Stomach (tissue), 4 donors: ENCODE data around the gene SCYGR4.

Source experiments
- POLR2A ChIP-seq, 4 donors: fragments of 450-650 bp; IDR thresholded peaks; one replicate each; pipeline ENCODE4 v1.6.1; 2016; ENCODE audit warnings: antibody characterized with exemption in 4 of 4, control low read depth in 2 of 4, mild to moderate bottlenecking in 1 of 4, moderate library complexity in 1 of 4
- POLR2AphosphoS5 ChIP-seq, 3 donors: sonication (generic); formaldehyde crosslinking; IDR thresholded peaks; one replicate each; pipeline ENCODE4 v1.6.1; 2016; ENCODE audit warnings: antibody characterized with exemption in 3 of 3
- TF ChIP-seq, protein P1 (sequence below), 7 experiments: fragments of 450-650 bp in 4 of 7; fragments of 200-600 bp in 3 of 7; sonication (generic) in 3 of 7; IDR thresholded peaks; one replicate each; pipeline ENCODE4 v1.5.1; 2016 to 2019; ENCODE audit warnings: antibody characterized with exemption in 7 of 7, control low read depth in 2 of 7, mild to moderate bottlenecking in 1 of 7

DNA sequence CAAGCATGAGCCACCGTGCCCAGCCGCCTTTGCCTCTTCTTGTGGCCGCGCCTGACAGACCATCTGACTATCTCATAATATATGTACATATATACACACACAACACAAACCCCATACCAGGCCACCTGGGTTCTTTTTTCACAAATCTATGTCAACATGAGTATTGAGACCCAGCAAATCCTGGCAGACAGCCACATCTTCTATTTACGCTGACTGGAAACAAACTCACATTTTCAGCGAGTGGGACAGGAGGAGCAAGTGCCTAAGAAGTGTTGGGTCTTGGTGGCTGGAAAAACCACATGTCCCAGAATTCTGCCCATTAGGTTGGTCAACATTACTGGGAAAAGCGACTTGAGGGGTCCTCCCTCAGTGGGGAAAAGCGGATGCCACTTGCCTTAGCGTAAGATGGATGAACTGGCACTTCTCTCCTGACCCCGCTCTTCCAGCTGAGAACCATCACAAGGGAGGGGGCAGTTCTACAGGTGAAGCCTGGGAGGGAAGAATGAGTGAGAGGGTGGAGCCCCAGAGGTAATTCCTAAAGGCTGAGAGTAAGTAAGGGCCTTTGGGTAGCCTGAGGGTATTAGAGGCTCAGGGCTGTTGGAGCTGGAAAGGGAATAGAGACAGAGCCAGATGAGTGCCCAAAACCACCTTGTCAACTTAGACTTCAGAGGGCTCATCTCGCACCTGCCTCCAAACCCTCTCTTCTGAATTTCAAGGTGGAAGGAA, 4.6 kb upstream of the SCYGR4 start:
- TF ChIP-seq, protein P1, sequence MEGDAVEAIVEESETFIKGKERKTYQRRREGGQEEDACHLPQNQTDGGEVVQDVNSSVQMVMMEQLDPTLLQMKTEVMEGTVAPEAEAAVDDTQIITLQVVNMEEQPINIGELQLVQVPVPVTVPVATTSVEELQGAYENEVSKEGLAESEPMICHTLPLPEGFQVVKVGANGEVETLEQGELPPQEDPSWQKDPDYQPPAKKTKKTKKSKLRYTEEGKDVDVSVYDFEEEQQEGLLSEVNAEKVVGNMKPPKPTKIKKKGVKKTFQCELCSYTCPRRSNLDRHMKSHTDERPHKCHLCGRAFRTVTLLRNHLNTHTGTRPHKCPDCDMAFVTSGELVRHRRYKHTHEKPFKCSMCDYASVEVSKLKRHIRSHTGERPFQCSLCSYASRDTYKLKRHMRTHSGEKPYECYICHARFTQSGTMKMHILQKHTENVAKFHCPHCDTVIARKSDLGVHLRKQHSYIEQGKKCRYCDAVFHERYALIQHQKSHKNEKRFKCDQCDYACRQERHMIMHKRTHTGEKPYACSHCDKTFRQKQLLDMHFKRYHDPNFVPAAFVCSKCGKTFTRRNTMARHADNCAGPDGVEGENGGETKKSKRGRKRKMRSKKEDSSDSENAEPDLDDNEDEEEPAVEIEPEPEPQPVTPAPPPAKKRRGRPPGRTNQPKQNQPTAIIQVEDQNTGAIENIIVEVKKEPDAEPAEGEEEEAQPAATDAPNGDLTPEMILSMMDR (IDR thresholded peaks at IDR 0.05): no peak
- TF ChIP-seq POLR2AphosphoS5 (IDR thresholded peaks at IDR 0.05) (no peak), POLR2A (IDR thresholded peaks at IDR 0.05) (no peak)
